ENCODE results near the gene HMCN2.

Gene HMCN2, protein sequence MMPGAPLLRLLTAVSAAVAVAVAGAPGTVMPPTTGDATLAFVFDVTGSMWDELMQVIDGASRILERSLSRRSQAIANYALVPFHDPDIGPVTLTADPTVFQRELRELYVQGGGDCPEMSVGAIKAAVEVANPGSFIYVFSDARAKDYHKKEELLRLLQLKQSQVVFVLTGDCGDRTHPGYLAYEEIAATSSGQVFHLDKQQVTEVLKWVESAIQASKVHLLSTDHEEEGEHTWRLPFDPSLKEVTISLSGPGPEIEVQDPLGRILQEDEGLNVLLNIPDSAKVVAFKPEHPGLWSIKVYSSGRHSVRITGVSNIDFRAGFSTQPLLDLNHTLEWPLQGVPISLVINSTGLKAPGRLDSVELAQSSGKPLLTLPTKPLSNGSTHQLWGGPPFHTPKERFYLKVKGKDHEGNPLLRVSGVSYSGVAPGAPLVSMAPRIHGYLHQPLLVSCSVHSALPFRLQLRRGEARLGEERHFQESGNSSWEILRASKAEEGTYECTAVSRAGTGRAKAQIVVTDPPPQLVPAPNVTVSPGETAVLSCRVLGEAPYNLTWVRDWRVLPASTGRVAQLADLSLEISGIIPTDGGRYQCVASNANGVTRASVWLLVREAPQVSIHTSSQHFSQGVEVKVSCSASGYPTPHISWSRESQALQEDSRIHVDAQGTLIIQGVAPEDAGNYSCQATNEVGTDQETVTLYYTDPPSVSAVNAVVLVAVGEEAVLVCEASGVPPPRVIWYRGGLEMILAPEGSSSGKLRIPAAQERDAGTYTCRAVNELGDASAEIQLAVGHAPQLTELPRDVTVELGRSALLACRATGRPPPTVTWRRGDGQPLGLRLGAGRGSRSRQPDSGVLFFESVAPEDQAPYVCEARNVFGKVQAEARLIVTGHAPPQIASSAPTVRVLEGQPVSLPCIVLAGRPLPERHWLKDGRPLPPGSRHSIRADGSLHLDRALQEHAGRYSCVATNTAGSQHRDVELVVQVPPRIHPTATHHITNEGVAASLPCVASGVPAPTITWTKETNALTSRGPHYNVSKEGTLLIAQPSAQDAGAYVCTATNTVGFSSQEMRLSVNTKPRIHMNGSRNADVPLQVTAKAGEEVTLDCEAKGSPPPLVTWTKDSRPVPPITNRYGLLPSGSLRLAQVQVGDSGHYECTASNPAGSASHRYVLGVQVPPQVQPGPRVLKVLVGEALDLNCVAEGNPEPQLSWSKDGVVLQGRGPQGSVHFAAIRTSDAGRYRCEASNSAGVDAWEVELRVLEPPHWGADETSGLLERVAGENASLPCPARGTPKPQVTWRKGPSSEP (N-terminal part only)

DNA sequence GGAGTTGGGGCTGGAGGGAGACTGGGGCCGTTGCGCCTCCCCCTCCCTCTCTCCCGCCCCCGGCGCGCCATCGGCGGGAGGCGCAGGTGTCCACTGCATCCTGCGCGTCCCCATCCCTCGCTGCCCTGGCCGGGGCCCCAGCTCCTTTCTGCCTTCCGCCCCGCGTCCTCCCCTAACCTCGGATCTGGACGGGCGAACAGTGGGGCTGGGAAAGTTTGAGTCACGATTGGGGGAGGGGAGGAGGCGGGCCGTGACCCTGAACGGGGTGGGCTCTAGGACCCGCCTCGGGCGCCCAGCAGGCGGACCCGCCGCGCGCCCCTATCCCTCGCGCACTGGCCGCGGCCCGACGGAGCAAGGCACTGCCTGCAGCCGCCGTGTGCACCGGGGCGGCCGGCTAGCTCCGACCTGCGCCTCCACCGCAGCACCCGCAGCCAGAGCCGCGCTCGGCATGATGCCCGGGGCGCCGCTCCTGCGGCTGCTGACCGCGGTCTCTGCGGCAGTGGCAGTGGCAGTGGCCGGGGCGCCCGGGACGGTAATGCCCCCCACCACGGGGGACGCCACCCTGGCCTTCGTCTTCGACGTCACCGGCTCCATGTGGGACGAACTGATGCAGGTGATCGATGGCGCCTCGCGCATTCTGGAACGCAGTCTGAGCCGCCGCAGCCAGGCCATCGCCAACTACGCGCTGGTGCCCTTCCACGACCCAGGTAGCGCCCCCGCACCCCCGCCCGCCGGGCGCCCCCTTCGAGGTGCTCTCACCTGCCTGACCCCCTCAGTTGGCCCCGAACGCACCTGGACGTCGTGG lies at the start of gene HMCN2:
HMCN2 (plus strand) TSS at position 330 of the 805 bp plus-strand sequence; CDS start at position 449, 119 bp downstream.
- DNase-seq (ENCODE audit: low read depth): no peak

GRCh38 chr9:130217838-130218237 lies 47.7 kb upstream of the HMCN2 start:
- DNase-seq (ENCODE audit: low read depth): no peak

DNA sequence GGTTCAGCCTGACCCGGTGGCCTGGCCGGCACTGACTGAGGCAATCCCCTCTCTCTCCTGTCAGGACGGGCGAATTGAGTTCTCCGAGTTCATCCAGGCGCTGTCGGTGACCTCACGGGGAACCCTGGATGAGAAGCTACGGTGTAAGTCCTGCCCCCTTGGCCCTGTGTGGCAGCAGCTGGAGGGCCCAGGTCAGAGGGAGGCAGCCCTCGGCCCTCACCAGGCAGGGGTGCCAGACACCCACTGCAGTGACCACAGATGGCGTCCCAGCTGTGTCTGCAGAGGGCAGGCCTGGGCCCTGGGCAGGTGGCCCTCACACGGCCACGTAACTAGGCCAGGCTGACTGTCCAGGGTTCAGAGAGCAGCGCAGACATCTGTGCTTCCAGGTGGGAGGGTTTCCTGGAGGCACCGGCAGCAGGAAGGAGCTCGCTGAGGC lies 45.9 kb upstream of the HMCN2 start:
- no peak for DNase-seq (ENCODE audit: low read depth)

DNA sequence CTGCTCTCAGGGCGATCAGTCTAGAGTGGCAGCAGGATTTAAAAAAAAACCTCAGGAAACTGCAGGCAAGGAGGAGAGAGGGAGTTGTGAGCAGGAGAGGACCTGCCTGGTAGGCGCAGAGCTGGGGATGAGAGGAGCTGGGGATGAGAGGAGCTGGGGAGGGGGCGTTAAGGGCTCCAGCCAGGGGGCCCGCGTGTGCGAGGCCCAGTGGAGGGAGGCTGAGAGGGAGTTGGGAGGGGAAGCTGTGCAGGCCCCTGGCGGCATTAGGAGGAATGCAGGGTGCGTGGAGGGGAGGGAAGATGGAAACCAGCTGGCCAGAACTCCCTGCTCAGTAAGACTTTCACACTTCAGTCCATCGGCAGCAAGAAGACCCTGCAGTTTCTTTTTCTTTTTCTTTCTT lies 45.2 kb upstream of the HMCN2 start:
- no peak for DNase-seq (ENCODE audit: low read depth)

DNA sequence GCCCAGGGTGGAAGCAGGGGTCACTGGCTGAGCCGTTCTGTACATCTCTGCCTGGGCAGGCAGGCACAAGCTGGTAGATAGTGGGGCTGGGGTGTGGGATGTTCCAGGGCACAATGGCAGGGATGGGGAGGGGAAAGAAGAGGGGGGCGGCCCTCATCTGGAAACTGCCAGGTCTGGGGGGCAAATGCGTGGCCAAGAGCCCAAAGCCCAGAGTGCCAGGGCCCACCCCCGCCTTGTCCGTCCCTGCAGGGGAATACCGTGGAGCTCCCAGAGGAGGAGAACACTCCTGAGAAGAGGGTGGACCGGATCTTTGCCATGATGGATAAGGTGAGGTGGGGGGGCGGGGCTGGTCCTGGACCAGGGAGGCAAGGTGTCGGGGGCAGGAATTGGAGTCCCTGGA lies 42.7 kb upstream of the HMCN2 start:
- DNase-seq (ENCODE audit: low read depth): no peak

DNA sequence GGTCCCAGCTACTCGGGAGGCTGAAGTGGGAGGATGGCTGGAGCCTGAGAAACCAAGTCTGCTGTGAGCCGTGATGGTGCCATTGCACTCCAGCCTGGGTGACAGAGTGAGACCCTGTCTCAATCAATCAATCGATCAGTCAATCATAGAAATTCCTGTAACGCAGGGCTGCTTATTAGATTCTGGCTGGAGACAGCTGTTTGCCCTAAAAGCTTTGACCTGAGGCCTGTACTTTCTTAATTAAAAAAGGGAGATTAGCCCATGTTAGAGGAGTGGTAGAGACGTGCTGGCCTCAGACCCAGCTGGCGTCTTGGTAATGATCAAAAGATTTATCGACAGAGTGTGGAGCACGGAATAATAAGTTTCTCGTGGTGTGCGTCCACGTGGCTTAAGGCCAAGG lies 40.5 kb upstream of the HMCN2 start:
- no peak for DNase-seq (ENCODE audit: low read depth)

DNA sequence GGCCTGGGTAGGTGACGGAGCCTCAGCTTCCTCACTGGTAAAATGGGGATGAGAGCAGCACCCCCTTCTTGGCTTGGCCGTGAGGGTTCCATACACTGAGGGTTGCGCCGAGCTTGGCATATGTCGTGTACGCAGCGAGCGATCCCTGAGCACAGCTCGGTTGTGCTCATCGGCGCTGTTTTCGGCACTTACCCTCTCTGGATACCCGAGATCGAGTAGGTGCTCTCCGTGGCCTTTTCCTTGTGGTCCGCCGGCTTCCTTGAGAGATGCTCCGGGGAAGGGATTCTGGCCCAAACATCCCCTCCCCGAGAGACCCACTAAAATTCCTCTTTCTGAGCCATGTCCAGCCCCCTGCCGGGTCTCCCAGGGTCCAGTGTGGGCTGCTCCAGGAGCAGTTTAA lies 40.0 kb upstream of the HMCN2 start:
- DNase-seq (ENCODE audit: low read depth): no peak

GRCh38 chr9:130226112-130226511 lies 39.4 kb upstream of the HMCN2 start:
- DNase-seq (ENCODE audit: low read depth): no peak

DNA sequence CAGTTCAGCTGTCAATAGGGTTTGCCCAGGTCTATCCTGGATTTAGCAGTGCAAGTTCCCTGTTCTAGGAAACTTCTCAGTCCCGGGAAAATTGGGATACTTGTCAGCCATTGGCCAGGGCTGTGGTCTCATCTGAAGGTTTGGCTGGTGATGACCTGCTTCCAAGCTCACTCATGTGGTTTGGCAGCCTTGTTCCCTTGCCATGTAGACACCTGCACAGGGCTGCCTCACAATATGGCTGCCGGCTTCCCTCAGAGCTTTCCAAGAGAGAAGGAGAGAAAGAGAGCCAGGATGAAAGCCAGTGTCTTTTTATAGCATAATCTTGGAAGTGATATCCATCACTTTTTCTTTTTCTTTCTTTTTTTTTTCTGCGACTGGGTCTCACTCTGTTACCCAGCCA lies 37.7 kb upstream of the HMCN2 start:
- DNase-seq (ENCODE audit: low read depth): no peak

- no peak for DNase-seq (ENCODE audit: low read depth)
Measured at GRCh38 chr9:130229759-130230158, 35.8 kb upstream of the HMCN2 start.

GRCh38 chr9:130230631-130231030 lies 34.9 kb upstream of the HMCN2 start:
- DNase-seq (ENCODE audit: low read depth): no peak

DNA sequence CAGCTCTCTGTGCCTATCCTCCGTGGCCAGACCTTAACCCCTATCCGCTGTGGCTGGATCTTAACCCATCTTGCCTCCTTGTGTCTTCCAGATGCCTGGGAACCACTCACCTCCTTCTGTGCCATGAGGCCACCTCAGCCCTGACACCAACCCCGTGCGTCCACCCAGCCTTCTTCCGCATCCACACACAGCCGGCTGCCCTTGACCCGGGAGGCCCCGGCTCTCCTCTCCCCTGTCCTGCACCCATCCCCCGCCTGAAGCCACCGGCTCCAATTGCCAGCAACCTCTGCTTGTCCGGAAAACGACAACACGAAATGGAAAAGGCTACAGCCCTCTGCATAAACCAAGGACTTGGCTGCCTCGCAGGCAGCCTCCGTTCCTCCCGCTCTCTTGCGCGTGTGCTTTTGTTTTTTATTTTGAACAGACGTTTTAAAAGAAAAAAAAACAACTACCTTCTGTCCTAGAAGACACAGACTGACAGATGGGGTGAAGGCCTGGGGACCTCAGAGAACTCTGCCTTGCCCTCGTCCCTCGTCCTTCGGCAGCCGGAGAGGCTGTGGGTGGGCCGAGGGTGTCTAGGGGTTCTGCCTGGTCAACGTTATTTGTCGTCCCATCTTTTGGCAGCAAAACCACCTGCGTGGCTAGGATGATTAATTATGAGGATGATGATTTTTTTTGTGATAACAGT lies 32.5 kb upstream of the HMCN2 start:
- DNase-seq (ENCODE audit: low read depth): no peak

GRCh38 chr9:130233587-130233945 lies 32.0 kb upstream of the HMCN2 start:
- no peak for DNase-seq (ENCODE audit: low read depth)

GRCh38 chr9:130234340-130235260 lies 31.0 kb upstream of the HMCN2 start:
- DNase-seq (ENCODE audit: low read depth): no peak

DNA sequence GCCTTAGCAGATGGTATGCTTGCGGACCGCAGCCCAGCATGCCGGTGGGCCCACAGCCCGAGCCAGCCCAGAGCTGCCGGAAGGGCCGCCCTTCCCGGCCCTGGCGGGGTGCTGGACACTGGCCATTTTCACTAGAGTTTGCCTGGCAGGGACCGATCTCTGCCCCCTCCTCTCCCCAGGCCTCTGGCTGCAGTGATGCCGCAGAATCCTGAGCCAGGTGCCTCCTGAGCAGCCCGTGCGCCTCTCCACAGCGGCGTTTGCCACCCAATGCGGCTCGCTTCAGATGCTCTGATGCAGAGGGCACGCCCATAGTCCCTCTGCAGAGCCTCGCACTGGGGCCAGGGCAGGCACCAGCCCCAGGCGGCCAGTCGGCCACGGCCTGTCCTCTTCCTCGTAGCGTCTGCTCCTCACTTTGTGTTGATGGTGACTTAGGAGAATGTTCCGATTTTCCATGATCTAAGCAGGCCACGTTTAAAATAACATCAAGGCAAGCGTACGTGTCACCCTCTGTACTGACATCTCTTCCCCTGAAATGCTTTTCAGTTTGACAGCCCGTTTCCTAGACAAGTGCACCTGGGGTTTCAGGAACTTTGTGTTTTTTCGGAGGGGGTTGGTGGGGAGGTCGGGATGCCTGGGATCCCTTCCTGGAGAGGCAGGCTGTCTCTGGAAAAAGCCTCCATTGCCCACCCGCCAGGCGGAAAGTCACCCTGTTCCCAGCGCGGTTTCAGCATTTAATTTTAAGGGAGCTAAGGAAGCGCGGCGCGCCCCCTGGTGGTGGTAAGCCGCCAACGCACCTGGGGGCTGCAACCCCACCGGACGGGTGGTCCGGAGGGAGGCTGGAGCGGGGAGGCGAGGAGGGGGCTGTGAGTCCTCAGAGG lies 29.8 kb upstream of the HMCN2 start:
- peak; percentile 46 for DNase-seq (ENCODE audit: low read depth)

- no peak for DNase-seq (ENCODE audit: low read depth)
Measured at GRCh38 chr9:130236436-130236985, 29.0 kb upstream of the HMCN2 start.

DNA sequence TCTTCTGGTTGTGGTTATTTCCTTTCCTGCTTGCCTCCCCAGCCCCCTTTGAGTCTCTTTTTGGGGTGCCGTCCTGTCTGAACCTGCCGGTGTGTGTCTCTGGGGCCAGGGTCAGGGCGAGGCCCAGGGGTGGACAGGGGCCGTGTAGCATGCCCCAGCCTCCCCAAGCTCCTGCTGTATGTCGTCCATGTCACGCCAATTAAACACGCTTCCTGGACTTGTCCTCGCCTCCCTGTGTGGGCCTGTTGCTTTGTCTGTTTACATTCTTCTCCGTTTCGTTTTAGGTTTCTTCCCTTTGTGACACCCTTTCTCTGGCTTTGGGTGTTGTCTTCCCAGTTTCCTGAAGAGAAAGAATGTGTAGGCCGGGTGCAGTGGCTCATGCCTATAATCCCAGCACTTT lies 28.5 kb upstream of the HMCN2 start:
- DNase-seq (ENCODE audit: low read depth): no peak

DNA sequence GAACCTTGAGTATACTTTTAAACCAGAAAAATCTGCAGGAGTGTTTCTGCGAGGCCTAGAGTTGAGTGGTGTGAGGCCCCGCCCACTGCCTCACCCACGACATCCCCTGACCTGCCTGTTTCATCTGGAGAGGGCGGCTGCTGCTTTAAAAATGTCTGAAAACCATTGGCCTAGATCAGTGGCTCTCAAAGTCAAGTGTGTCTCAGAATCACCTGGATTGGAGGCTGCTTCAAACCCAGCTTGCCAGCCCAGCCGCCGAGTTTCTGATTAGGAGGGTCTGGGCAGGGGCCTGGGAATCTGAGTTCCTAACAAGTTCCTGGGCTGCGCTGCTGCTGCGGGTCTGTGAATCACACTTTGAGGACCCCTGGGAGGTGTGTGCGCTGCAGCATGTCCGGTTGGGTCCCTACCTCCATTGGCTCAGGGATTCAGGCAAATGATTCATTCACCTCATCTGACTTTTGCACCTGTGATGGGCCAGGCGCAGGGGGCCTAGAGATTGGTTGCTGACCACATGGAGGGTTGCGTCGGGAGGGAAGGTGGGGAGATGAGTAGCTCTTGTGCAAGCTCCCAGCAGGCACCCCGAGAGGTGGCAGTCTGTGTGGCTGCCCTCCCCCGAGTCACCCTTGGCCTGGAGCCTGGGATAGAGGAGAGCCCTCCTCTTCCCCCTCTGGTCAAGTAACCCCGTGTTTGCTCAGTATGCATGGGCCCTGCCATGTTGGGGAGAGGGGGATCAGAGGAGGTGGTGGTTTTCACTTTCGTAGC lies 27.6 kb upstream of the HMCN2 start:
- DNase-seq (ENCODE audit: low read depth): no peak
